Activated naive CD8-positive, alpha-beta T cell (primary cell): ENCODE data around the gene GNG4.

Experiments
- H3K27ac Mint-ChIP-seq: one replicate; pipeline ENCODE4 v1.8.0; 2021; ENCODE audit warnings: mixed read lengths
- H3K27me3 Mint-ChIP-seq: one replicate; pipeline ENCODE4 v1.8.0; 2021; ENCODE audit warnings: mixed read lengths
- H3K36me3 Mint-ChIP-seq: one replicate; pipeline ENCODE4 v1.8.0; 2021; ENCODE audit warnings: mixed read lengths
- H3K4me1 Mint-ChIP-seq: one replicate; pipeline ENCODE4 v1.8.0; 2021; ENCODE audit warnings: low read depth, mixed read lengths
- H3K4me3 Mint-ChIP-seq: one replicate; pipeline ENCODE4 v1.8.0; 2021; ENCODE audit warnings: mild to moderate bottlenecking, mixed read lengths
- H3K9me3 Mint-ChIP-seq: one replicate; pipeline ENCODE4 v1.8.0; 2021; ENCODE audit warnings: low read depth, mixed read lengths

The GNG4 gene

DNA sequence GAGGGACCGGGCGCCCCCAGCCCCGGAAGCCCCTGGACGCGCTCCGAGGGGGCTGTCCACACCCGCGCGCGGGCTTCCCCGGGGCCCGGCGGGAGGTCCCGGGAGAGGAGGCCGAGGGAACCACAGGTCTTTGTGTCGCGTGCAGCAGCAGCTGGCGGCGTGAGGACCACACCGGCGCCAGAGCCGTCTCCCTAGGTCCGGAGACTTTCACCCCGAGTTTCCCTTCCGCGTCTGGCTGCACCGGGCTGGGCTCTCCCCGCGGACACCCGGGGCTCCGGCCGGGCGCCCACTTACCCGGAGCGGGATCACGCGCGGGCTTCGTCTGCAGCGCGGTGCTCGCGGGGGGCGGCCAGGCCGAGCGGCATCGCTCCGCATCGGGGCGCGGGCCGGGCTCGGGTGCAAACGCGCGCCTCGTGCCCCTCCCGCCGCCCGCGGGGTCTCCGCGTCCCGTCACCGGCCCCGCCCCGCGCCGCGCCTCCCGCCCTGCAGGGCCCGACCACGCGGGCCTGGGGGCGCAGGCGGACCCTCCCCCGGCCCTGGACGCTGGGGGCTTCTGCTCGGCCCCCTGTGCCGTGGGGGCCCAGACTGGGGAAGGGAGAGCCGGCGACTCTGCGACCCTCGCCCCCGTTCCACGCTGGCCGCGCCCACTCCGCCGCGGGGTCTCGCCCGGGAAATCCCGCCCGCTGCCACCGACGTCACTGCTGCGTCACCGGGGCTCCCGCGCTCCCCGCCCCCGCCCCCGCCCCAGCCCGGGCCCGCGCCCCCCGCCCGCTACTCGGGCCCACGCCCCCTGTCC, at the start of gene GNG4:
GNG4 (minus strand) TSS at position 417 of the 796 bp plus-strand sequence. CDS start 65,946 bp downstream, outside the sequence.
- peaks cover 14% of the 10 kb centered on the region for H3K4me1 Mint-ChIP-seq
- H3K27me3 Mint-ChIP-seq: peaks cover 39% of the 10 kb centered on the region
- peak within 1 kb of the TSS; percentile 89 for H3K4me3 Mint-ChIP-seq
- H3K36me3 Mint-ChIP-seq: peaks cover 11% of the 10 kb centered on the region
- peaks cover 4% of the 10 kb centered on the region for H3K9me3 Mint-ChIP-seq
- H3K27ac Mint-ChIP-seq: peak within 1 kb of the TSS; percentile 28

DNA sequence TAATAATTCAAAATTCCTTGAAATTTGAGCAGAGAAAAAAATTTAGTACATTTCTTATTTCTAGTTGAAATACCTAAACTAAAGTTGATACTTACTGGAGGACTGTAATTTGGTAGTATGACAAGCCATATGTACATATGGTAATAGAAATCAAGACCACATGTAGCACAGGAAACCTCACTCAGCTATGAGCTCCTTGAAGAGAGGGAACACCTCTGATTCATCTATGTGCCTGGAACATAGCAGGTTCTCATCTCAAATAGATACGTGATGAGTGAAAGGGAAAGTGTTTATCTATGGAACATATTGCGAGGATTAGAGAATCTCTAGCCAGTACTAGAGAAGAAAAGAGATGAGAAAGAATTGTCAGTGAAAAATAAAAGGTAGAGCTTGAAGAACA, 47.9 kb upstream of the GNG4 start:
- no peak overlapping the region for H3K4me3 Mint-ChIP-seq
- H3K27ac Mint-ChIP-seq: peak overlapping the region; percentile 78
- no peaks in the 10 kb centered on the region for H3K9me3 Mint-ChIP-seq

DNA sequence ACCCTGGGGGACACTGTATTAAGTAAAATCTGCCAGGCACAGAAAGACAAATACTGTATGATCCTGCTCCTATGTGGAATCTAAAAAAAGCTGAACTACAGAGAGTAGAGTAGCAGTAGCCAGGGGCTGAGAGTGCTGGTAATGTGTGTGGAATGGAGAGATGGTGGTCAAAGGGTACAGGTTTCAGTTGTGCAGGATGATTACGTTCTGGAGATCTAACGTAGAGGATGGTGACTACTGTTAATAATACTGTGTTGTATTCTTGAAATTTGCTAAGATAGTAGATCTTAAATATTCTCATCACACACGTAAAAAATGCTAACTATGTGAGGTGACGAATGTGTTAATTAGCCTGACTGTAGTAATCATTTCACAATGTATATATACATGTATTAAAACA, 39.8 kb upstream of the GNG4 start:
- Mint-ChIP-seq H3K4me3 (no peak overlapping the region), H3K27ac (no peak overlapping the region), H3K4me1 (no peaks in the 10 kb centered on the region), H3K36me3 (peaks cover 31% of the 10 kb centered on the region), H3K27me3 (no peaks in the 10 kb centered on the region), H3K9me3 (no peaks in the 10 kb centered on the region)

More for the DNA sequence above, 47.9 kb upstream of the GNG4 start:
- Mint-ChIP-seq H3K36me3 (peaks cover 42% of the 10 kb centered on the region), H3K27me3 (no peaks in the 10 kb centered on the region), H3K4me1 (peaks cover 8% of the 10 kb centered on the region)

DNA sequence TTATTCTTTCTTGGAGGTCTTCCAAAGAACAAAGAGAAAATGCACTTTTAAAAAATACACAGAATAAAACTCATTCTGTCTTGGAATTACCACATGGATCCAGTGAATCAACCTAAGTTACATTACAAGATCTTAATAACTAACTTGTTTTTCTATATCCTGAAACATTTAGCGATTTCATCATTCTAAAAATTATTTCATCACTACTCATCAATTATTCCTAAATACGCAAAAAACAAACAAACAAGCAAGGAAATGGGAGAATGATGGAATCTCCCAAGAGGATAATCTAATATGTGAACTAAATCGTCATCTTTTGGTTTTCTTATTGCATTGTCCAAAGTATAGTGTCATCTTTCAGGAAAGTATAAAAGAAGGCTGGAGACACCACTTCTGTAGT, 38.5 kb upstream of the GNG4 start:
- Mint-ChIP-seq H3K36me3 (peaks cover 32% of the 10 kb centered on the region), H3K27me3 (no peaks in the 10 kb centered on the region), H3K9me3 (no peaks in the 10 kb centered on the region), H3K4me3 (no peak overlapping the region), H3K4me1 (no peaks in the 10 kb centered on the region), H3K27ac (no peak overlapping the region)

DNA sequence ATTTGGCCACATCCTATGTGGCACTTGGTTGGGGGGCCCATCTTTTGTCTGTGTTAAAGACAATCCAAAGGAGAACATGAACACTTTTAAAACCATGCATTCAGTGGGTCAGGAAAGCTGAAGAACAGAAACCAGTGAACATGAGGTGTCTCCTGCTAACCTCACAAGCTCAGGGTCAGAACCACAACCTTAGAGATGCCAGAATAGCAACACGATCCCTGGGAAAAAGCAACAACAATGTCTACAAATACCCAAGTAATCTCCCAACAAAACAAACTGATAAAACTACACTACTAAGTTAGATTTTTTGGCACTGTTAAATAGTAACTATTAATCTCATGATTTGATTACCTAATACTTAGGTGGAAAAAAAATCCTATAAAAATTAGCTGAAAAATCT, 34.1 kb upstream of the GNG4 start:
- H3K27ac Mint-ChIP-seq: no peak overlapping the region
- H3K36me3 Mint-ChIP-seq: peaks cover 41% of the 10 kb centered on the region
- H3K4me3 Mint-ChIP-seq: no peak overlapping the region
- no peaks in the 10 kb centered on the region for H3K9me3 Mint-ChIP-seq
- no peaks in the 10 kb centered on the region for H3K4me1 Mint-ChIP-seq
- H3K27me3 Mint-ChIP-seq: no peaks in the 10 kb centered on the region

DNA sequence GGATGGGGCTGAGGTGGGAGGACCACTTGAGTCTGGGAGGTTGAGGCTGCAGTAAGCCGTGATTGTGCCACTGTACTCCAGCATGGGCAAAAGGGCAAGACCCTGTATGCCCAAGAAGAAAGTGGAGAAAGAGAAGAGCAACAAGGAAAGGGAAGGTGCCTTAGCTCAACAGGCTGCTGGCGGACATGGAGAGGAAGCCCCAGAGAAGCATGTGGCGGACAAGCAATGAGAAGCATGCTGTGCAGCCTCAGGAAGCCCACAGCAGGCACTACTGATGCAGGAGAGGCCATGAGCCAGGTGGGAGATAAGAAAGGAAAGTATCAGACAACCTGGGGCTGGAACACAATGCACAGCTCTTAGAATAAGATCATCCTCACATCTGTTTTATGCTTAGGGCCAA, 32.6 kb upstream of the GNG4 start:
- no peak overlapping the region for H3K4me3 Mint-ChIP-seq
- H3K4me1 Mint-ChIP-seq: no peaks in the 10 kb centered on the region
- no peaks in the 10 kb centered on the region for H3K9me3 Mint-ChIP-seq
- no peak overlapping the region for H3K27ac Mint-ChIP-seq
- no peaks in the 10 kb centered on the region for H3K27me3 Mint-ChIP-seq
- peaks cover 40% of the 10 kb centered on the region for H3K36me3 Mint-ChIP-seq

DNA sequence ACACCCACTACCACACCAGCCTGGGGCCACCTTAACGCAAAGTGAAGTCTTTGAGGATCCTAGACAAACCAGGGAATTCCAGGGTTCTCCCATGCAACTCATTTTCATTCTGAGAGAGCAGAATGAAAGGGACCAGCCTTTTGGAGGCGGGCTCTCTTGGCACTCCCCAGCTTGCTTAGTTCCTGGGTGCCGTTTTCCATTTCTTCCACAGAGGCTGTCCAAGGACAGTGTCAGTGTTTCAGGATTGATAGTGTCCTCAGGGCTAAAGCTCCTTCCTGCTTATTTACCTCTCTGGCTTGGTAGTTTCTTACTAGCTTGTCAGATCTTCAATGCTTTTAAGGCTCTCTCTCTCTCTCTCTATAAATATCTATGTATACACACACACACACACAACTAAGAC, 30.1 kb upstream of the GNG4 start:
- H3K9me3 Mint-ChIP-seq: peaks cover 11% of the 10 kb centered on the region
- H3K27ac Mint-ChIP-seq: no peak overlapping the region
- H3K4me3 Mint-ChIP-seq: no peak overlapping the region
- H3K4me1 Mint-ChIP-seq: no peaks in the 10 kb centered on the region
- no peaks in the 10 kb centered on the region for H3K27me3 Mint-ChIP-seq
- peaks cover 51% of the 10 kb centered on the region for H3K36me3 Mint-ChIP-seq

DNA sequence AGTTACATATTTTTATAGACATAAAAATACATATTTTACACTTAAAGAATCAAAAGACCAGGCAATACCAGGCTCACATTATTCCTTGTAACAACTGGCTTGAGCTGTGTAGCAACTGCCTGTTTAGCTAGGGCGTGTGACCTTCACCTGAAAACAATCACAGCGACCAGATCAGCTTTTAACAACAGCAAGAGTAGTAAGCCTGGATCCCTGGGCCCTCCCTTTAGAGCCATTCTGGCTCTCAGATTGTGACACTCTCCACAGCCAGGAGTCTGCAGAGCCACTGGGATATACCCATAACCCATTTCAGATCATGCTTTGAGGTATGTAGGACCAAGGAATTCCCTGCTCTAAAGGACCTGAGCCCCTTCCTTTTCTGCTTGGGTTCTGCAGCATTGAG, 29.4 kb upstream of the GNG4 start:
- Mint-ChIP-seq H3K4me3 (no peak overlapping the region), H3K27me3 (no peaks in the 10 kb centered on the region), H3K9me3 (peaks cover 12% of the 10 kb centered on the region), H3K27ac (no peak overlapping the region), H3K4me1 (no peaks in the 10 kb centered on the region), H3K36me3 (peaks cover 53% of the 10 kb centered on the region)

DNA sequence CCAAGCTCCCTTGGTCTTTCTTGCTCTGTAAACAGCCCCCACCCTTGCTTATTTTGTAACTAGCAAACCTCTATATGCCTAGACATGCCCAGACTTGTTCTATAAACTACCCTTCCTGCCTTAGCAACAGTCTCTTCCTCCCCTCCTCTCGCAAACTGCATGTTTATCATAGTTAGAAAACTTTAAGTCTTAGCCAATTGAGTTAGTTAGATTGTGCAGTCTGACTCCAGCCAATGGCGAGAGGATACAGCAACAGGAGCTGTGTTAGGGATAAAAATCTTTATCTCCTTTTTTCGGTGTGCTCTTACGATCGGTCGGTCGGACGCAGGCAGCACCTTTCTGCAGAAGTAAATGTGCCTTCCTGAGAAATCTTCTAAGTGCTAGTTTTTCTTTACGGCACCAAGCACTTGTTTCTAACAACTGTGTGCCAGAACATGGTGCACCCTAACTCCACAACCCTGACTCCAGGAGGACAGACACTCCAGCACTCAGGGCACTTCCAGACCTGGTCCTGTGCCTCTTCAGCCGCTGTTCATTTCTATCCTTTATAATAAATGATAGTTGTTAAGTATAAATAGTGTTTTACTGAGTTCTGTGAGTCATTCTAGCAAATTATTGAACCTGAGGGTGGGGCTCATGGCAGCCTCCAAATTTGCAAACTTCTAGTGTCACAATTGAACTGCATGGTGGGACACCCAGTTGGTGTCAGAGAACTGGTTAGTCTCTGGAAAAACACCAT, 25.7 kb upstream of the GNG4 start:
- H3K4me3 Mint-ChIP-seq: no peak overlapping the region
- H3K27ac Mint-ChIP-seq: no peak overlapping the region
- peaks cover 39% of the 10 kb centered on the region for H3K9me3 Mint-ChIP-seq
- H3K4me1 Mint-ChIP-seq: no peaks in the 10 kb centered on the region
- no peaks in the 10 kb centered on the region for H3K27me3 Mint-ChIP-seq
- H3K36me3 Mint-ChIP-seq: peaks cover 65% of the 10 kb centered on the region

DNA sequence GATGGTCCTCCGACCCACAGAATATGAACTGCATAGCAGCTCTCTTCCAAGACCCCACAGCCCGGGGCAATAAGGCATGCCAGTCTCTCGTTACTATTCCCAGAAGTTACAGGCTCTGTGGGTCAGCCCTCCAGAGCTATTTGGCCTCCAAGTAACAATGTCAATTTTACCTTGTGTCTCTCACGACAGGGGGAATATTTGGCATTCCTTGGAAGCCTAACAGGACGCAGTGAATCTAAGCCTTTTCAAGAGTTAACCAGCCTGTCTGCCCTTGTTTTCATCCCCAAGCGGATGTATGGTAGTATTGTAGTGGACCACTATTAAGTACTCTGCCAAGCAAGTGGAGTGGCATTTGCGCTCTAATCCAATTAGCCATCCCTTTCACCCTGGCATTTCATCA, 24.4 kb upstream of the GNG4 start:
- Mint-ChIP-seq H3K27me3 (no peaks in the 10 kb centered on the region), H3K36me3 (peaks cover 73% of the 10 kb centered on the region), H3K27ac (no peak overlapping the region), H3K4me3 (no peak overlapping the region), H3K4me1 (no peaks in the 10 kb centered on the region), H3K9me3 (peaks cover 46% of the 10 kb centered on the region)

DNA sequence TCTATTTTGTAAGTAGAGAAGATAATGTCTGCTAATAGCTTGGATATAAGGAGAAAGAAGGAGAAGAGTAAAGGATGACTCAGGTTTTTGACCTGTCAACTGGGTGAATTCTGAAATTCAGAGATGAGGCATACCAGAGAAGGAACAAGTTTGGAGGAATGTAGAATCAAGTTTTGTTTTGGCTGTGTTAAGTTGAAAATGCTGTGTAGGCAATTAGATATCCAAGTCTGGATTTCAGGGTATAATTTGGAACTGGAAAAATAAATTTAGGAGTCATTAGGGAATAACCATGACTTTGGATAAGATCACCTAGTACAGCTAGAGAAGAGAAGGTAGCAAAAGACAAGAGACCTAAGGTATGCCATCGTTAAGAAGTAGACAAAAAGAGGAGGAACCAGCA, 22.4 kb upstream of the GNG4 start:
- H3K9me3 Mint-ChIP-seq: peaks cover 46% of the 10 kb centered on the region
- no peak overlapping the region for H3K27ac Mint-ChIP-seq
- H3K4me1 Mint-ChIP-seq: no peaks in the 10 kb centered on the region
- no peak overlapping the region for H3K4me3 Mint-ChIP-seq
- H3K27me3 Mint-ChIP-seq: no peaks in the 10 kb centered on the region
- H3K36me3 Mint-ChIP-seq: peaks cover 81% of the 10 kb centered on the region

DNA sequence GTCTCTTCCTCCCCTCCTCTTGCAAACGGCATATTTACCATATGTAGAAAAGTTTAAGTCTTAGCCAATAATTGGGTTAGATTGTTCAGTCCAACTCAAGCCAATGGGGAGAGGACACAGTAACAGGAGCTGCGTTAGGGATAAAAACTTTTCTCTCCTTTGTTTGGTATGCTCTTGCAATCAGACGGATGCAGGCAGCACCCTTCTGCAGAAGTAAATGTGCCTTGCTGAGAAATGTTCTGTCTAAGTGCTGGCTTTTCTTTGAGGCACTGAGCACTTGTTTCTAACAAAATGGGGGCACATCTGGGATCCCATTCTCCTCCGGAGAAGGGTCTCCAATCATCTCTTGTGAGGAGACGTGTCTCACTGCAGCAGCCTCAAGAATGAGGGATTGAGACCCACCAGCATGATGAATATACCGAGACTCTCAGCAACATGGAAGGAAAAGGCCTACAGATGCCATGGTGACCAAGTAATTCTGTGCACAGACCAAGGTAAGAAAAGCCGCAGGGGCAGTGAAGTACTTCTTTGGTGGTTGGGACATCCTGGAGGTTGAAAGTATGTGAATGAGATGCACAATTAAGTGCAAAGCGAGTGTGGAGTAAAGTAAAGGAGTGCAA, 20.7 kb upstream of the GNG4 start:
- H3K9me3 Mint-ChIP-seq: peaks cover 39% of the 10 kb centered on the region
- H3K27ac Mint-ChIP-seq: no peak overlapping the region
- H3K4me3 Mint-ChIP-seq: no peak overlapping the region
- H3K27me3 Mint-ChIP-seq: no peaks in the 10 kb centered on the region
- H3K4me1 Mint-ChIP-seq: no peaks in the 10 kb centered on the region
- peaks cover 66% of the 10 kb centered on the region for H3K36me3 Mint-ChIP-seq

DNA sequence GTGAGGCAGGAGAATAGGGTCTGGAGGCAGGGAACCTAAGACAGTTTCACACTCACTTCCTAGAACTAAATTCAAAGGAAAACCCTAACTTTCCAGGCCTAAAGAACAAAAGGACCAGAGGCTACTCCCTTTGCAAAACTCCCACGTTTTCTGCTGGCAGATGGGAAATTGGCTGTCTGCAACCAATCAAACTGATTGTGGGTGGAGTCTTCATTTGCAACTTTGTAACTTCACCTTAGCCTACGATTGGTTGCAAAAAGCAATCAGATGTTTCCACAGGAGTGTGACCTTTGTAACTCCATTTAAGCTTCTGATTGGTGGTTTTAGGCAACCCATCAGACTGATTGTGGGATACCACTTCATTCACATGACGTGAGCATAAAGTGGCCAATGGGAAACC, 19.7 kb upstream of the GNG4 start:
- Mint-ChIP-seq H3K4me1 (no peaks in the 10 kb centered on the region), H3K36me3 (peaks cover 59% of the 10 kb centered on the region), H3K9me3 (peaks cover 34% of the 10 kb centered on the region), H3K27ac (no peak overlapping the region), H3K27me3 (no peaks in the 10 kb centered on the region), H3K4me3 (no peak overlapping the region)

DNA sequence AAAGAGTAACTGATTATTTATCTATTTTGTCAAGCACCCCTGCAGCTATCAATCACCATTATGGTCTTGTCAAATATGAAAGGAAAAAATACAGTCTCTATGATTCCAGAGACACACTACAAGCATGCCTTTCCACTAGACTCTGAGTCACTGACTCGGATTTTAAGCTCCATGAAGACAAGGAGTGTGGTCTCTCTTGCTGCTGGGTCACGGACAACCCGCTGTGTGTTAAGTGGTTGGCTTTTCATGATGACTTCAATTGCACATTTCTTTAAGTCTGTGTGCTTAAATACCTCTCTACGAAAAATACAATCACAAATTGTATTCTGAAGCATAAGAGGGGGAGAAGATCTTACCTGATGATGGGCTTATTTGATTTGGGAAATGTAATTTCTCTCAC, 14.0 kb upstream of the GNG4 start:
- Mint-ChIP-seq H3K9me3 (no peaks in the 10 kb centered on the region), H3K4me3 (no peak overlapping the region), H3K36me3 (peaks cover 18% of the 10 kb centered on the region)

DNA sequence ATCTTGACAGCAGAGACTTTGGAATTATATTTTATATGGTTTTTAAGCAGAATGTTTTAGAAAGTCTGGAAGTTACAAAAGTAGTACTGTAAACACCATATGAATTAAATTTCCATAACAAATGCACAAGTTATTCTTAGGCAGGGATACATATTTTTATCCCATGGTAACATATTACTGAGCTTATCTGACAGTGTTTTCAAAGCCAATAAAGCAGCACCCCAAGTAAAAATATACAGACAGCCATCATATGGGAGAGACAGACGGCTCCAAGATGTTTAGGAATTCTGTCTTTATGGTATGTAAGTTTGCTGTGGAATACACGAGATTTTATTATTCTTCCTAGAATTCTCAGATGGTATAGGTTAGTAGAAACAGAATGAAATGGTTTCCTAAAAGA, 12.0 kb upstream of the GNG4 start:
- Mint-ChIP-seq H3K27ac (no peak overlapping the region), H3K4me3 (no peak overlapping the region), H3K27me3 (no peaks in the 10 kb centered on the region), H3K4me1 (no peaks in the 10 kb centered on the region), H3K9me3 (no peaks in the 10 kb centered on the region), H3K36me3 (peaks cover 13% of the 10 kb centered on the region)

More for the DNA sequence above, 14.0 kb upstream of the GNG4 start:
- Mint-ChIP-seq H3K27ac (no peak overlapping the region), H3K27me3 (no peaks in the 10 kb centered on the region), H3K4me1 (no peaks in the 10 kb centered on the region)
